TTC549 (cell line): Measurements from ENCODE around the gene CEP57.

Source experiments
- FAIRE-seq: peaks from 2 replicates; lab custom pipeline; 2012; peaks lifted over from hg19 to GRCh38; lab: Jason Lieb, UNC

The CEP57 gene

DNA sequence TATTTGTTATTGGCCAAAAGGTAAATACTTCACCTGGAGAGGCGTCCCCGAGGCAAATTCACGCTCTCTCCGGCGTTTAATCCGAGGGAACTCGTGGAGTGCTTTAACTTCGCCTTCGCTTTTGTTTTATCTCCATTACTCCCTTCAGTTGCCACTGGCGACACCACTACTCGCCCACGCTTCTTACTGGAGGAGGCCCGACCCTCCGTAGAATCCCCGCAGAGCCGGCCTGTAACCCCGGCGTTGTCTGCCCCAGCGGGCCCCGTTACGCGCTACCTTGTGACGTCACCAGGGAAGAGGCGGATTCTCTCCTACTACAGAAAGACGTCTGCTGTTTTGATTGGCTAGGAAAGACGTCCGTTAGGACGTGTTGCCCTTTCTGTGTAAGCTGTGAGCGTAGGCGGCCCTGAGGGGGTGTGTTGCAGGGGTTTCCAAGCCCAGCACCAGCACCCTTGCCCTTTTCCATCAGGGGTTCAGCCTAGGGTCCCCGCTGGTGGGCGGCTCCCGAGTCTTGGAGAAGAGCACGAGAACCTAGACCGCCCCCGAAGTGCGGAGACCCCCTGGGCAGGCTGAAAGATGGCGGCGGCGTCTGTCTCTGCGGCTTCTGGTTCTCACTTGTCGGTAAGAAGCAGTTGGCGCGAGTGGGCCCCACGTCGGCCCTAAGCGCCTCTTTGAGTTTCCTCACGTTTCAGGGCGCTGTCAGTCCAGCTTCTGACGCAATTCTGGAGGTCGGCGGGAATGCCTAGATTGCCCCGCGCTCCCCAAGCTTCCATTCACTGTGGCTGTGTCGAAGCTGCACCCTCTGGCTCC, at the start of gene CEP57:
Gene CEP57 (plus strand): TSS at position 376 of the 810 bp plus-strand sequence. CDS start 201 bp downstream, at position 577.
- peak; percentile 31 for FAIRE-seq

DNA sequence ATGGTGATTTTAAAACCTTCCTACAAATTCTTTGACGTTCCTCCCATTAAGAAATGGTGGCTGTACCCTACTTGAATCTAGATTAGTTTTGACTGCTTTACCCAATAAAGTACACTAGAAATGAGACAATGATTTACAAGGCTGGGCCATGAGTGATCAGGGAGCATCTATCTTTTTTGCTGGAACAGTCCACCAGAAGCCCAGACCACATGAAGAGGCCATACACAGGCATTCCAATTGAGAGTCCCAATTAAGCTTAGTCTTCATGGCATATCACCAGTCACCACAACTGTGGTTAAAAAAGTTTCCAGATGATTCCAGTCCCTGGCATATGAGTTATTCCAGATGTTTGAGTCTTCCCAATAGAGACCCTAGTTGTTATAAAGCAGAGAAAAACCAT, 40.2 kb upstream of the CEP57 start:
- FAIRE-seq, result no peak

DNA sequence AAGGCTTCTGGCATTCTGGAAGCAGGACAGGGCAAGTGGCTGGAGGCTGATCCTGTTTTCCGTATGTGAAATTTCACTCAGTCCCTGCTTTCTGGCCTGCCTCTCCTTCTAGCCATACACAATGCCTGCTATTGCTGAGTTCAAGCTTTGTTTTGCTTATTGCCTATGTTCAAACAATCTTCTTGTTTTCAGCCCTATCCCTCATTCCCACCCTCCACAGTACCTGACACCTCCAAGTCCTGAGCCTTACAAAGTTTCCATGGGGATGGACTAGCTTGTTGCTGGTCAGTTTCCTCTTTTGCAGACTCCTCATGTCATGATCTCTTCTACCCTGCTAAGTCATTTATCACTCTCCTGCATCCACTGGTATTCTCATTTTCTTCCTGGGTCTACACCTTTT, 38.8 kb upstream of the CEP57 start:
- no peak for FAIRE-seq

DNA sequence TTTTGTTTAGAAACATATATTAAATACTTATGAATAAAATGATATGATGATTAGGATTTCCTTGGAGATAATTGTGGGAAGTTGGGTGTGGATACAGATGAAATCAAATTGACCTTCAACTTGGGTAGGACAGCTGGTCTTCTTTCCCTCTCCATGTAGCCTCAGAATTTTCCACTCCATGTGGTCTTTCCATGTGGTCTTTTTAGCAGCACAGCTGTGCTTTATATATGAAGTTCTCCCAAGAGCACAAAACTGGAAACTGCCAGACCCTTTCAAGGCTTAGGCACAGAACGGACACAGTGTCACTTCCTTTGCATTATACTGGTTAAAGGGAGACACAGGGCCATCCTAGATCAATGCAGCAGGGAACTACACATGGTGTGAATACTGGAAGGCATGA, 29.4 kb upstream of the CEP57 start:
- no peak for FAIRE-seq

DNA sequence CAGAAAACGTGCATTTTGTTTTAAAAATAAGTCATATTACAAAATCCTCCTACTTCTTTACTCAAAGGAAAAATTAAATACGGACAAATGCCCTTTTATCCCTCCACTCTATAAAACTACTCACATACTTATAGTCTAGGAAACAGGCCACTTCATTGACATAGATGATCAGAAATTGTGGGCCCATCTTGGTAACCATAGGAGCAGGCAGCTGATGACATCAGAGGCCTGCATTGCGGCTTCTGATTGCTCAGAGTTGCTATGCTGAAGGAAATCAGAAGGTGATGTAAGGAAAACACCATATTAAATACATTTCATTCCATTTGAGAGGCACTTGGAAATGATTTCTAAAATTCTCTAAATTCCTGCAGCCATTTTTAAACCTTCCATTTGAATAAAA, 27.8 kb upstream of the CEP57 start:
- FAIRE-seq, result no peak

DNA sequence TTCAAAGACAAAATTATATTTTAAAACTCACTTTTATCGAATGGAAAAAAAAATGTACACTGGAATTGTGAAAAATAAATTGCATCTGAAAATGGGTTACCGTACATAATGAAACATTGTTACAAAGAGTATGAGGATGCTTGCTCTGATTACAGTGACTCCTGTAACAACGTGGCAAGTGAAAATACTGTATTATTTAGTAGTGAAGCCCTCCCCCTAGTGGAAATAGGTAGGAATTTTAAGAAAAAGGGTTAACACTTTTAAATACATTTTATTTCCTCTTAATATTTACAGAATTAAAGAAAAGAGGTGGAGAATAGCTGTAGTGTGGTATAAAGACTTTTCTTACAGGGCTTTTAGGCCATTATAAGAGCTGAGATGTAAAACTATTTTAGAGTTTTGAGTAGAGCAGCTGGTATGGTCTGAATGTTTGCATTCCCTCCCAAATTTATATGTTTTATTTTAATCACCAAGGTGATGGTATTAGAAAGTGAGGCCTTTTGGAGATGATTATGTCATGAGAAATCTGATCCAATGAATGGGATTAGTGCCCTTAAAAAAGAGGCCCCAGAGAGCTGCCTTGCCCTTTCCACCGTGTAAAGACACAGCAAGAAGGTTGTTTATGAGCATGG, 25.9 kb upstream of the CEP57 start:
- FAIRE-seq, result peak; percentile 85

DNA sequence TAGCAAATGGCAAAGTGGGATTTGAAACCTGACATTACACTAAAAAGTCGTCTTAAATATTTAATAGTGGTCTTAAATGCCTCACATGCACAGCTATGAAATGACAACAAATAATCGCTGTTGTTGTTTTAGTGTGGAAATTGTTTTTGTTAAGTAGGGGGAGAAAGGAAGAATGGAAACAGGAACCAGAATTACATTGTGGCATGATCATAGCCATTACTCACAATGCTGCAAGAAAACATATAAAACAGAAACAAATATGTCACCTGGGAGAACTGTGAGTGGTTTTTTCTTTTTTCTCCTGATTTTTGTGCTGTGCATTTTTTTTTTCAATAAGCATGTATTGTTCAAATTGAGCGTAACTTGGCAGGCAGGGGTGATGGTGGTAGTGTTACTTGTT, 23.6 kb upstream of the CEP57 start:
- FAIRE-seq, result no peak

DNA sequence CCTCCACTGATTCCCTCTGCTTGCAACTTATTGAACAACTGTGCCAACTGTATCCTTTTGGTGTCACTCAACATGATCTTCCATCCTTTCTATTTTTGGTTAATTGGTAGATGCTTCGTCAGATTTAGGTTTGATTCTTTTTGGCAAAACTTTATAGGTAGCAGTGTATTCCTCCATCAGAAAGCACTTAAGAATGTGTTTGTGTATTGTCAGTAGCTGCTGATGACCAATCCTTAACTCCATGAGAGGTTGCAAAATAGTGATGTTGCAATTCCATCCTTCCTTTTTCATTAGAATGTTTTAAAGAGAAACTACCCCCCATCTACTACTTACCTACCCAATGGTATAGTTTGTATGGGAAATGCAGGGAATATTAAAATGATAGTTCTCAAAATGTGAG, 22.8 kb upstream of the CEP57 start:
- FAIRE-seq, result no peak

DNA sequence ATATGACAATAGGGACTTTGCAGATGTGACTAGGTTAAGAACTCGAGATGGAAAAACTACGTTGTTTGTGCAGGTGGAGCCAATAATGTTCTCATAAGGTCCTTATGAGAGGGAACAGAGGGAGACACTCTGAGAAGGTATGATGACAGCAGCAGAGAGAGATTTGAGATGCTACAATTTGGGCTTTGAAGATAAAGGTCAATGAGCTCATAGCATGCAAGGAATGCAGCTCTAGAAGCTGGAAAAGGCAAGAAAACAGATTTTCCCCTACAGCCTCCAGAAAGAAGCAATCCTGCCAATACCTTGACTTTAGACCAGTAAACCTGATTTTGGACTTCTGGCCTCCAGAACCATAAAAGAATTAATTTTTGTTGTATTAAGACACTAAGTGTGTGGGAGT, 21.8 kb upstream of the CEP57 start:
- no peak for FAIRE-seq

DNA sequence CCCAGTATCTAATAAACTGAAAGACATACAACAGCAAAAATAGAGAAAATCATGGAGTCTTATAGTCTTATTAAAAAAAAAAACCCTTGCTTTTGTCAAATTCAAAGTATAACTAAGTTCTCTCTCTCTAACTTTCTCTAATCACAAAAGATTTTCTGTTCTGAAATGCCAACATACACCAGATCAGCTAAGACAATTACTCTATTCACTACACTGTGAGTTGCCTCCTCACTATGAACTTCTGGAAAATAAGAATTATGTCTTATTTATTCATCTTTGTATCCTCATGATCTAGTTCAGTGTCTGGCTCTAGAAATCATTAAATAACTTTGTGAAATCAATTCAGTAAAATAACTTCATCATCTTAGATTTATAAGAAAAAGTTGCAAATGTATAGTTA, 13.4 kb upstream of the CEP57 start:
- FAIRE-seq, result no peak

DNA sequence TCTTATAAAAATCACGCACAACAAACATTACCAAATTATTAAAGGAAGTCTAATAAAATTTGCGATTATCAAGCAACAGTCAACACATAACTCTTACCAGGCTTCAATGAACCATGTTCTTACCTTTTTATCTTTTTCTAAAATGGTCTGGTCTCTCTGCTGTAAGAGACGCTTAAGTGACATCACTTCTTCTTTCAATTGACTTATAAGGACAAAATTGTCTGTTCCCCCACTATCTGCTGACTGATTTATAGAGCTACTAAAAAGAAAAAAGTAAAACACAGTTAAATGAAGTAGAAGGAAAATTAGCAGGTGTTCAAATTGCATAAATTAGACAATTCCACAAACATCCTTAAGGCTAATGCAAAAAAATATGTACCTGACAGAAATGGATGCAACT, 11.6 kb upstream of the CEP57 start:
- FAIRE-seq, result no peak

DNA sequence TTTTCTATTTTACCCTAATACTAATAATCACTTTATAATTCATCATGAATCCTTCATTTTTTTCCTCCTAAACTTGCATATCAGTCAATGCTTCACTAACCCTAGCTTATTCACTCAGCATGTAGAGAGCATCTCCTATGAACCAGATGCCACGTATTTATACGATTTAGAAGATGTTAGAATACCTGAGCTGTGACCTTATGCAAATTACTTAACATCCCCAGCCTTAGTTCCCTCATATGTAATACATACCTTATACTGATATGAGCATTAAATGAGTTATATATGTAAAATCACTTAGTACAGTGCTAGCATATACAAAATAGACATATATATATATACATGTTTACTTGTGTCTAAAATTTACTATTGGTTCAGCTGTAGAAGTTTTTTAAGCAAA, 9.8 kb upstream of the CEP57 start:
- FAIRE-seq, result no peak

DNA sequence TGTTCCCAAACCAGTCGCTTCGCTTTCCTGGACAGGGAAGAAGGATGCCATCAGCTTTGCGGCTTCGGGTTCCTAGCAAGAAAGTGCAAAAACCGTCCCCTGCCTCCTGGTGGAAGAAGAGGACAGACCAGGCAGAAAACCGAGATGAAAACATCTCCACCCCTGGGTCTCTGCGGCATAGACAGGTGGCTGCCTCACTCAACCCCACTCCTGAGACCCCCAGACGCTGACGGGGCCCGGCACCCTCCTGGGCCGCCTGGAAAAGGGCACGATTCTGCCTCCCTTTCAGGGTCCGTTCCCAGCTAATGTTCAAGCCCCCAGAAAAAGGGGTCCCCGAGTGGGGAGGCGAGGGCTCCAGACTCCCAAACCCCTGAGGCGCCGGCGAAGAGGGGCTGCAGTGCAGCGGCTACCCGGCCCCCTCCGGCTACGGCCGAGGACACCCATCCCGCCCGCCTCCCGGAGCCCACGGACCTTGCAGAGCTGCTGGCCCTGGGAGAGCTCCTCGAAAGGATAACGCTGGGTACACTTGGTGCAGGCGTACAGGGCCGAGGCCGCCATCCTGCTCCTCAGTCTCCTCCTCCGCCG, 1.3 kb upstream of the CEP57 start:
- FAIRE-seq, result no peak

DNA sequence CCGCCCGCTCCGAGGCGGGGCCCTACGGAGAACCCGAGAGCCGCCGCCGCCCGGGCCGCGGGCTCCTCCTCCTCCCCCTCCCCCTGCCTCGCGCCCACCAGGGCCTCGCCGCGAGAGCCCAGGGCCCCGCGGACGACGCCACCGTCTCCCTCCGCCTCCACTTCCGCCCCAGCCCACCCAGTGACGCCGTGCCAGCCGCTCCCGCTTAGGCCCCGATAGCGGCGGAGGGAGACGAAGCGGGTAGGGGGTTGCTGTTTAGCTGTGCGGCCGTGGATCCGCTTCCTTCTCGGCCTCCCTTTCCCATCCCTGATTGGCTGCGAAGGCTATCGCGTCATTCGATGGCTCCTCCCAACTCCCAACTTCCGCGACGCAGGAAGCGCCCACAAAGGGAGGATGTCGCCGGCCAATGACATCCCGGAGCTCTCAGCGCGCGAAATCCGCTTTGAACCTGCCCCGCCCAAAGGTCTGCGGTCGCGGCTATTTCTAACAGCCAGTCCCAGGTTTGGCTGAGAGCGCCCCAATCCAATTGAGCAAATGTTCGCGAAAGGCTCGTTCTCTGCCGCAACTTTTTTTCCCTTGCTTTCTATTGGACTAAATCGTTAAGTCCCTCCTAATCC, 684 bp upstream of the CEP57 start, which contains the start of gene FAM76B:
Gene FAM76B (minus strand): TSS at position 277 of the 617 bp plus-strand sequence. CDS start 304 bp downstream, outside the sequence.
- peak; percentile 92 for FAIRE-seq

DNA sequence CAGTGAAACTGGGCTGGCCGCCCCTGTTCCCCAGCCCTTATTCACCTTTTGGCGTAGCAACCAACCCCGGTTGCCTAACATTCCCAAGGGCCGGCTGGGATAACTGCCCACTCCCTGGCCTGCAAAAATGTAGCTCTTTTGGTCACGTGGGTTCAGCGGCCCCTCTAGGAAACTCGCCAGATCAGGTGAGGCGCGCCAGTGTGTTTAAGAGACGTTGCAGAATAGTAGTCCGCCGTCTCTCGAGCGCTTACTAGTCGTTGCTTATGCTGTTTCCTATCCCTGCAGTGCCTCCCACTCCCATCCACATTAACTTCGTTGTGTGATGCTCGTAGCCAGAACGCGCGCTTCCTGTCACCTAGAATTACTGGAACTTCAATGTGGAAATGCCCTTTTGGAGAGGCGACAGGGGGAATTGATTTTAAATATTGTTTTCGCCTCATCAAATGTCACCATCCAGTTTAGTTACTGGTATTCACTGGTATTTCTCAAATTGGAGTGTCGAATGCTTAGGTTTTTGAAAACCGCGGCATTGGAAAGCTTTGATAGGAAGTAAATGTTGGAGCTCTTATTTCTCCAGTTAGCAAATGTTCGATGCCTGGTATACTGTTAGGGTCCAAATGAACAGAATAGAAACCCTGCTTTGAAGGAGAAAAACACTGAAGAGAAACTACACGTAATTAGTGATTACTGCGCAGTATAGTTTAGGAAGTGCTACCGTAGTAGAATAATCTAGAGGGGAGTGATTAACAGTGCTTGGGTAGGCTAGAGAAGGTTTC, 823 bp downstream of the CEP57 start:
- FAIRE-seq, result no peak

DNA sequence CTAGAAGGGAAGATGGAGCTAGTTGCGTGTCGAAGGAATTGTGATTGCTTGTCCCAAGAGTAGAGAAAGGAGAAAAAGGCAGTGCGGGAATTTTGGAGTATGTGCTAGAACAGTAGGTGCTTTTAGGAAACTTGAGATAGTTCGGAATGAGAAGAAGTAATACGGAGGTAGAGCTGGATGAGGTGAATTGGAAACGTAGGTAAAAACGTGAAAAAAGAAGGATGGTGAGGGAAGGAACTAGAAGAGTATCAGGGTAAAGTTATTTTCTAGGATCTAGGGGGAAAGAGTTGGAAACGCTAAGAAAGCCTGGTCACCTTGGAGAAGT, 1.4 kb downstream of the CEP57 start:
- FAIRE-seq, result no peak

DNA sequence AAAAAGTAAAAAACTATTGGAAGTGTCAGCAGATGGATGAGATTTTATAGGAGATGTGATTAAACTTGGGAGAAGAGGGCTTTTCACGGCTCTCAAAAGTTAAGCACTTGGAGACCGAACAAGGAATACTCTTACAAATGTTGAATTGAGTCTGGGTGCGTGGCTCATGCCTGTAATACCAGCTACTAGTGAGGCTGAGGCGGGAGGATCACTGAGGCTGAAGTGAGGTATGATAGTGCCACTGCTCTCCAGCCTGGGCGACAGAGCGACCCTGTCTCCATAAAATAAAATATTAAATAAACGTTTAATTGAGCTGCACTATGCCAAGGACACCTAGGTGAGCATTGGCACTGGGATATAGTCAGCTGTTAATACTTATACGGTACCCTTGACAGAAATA, 1.9 kb downstream of the CEP57 start:
- no peak for FAIRE-seq

DNA sequence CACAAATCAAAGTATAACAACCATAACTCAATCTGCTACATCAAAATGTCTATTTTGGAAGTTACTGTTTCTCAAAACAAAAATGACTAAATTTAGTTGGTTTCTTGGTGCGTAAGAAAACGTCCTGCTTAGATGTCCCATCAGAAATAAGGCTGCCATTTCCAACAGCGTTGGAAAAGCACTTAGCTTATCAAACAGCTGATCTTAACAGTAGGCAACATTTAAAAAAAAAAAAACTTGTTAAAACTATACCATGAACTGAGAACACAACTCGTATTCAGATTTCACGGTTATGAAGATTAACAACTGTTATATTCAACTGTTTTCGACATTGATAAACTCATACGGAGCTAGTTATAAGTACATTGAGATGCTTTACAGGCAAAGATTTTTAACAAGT, 2.4 kb downstream of the CEP57 start:
- no peak for FAIRE-seq

DNA sequence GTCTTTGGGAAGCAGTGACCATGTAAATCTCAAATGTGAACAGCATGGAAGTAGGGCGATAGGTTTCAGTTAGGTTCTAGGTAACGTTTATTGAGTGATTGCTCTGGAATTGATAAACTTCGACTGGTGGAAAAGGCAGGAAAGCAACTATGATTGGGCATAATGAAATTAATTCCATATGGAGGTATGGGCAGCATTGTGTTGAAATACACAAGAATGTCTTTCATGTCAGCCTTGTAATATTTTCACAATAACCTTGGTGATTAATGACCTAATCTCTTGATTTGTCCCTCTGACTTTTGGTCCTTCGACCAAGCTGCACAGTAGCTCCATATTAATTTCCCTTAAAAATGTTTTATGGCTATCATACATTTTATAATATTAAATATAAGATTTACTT, 2.8 kb downstream of the CEP57 start:
- FAIRE-seq, result no peak

DNA sequence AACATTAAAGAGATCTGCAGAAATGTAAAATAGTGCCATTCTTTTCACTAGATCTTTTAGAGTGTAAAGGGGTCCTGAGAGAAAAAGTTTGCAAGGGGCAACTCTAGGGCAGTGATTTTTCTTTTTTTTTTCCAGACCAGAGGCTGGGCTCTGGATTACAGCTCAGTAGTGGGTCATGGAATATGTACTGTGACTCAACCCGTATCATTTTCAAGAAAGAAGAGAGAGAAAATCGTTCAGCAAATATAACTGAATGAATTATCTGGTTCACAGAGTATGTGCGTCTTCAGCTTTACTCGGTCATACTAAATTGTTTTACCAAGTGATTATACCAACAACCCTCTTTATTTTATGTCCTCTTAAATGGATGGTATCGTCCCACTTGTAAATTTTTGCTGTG, 3.8 kb downstream of the CEP57 start:
- FAIRE-seq, result no peak

DNA sequence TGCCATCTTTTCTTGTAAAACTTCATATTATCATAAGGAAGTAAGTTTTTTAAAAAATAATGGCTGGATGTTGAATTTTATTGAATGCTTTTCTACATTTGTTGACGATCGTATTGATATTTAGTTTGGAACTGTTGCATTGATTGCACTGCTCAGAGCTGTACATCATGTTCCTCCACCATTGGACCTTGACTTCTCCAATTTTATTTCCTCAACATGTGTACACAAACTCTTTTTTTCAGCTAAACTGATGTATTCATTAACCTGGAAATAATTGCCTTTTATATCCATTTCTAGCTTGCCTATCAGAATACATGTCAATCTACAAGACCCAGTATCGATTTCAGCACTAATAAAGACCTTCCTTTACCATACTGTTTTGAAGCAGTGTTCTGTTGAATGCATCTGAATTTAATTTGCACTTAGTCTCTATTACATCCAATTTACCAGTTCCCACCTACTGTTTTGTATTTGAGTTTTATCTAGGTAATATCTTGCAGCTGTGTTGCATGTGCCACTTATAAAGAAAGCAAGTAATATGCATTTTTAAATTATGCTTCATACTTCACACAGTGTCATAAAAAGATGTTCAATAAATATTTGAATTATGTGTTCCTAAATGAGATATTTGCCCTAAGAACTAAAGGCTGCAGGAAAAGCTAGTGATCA, 5.5 kb downstream of the CEP57 start:
- FAIRE-seq, result no peak

DNA sequence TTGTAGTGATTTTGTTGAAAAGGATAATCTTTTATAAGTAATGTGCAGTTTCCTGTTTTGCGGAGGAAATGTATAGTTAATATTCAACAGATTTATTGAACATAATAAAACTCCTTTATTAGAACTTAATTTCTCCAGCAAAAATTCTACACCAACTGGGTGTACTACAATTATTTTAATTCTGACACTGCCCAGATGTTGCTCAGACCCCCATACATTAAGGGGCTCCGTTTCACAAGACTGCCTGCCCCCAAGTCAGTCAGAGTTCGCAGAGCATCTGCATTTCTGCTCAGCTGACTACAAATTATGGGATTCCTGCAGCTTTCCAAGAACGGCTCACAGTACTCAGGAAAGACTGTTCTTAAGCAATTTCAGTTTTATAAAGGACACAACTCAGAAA, 6.2 kb downstream of the CEP57 start:
- no peak for FAIRE-seq
